ENCODE results near the gene RPS6KA2. TPM values are rescaled to one million over a fixed set of nuclear protein-coding genes. Genes with fewer than 3 reads are reported as not detected.

RPS6KA2 gene
- total and polyA plus RNA-seq, 2 experiments from 2014 or later: 19.3 to 24.0 TPM

- TF ChIP-seq, protein P1, sequence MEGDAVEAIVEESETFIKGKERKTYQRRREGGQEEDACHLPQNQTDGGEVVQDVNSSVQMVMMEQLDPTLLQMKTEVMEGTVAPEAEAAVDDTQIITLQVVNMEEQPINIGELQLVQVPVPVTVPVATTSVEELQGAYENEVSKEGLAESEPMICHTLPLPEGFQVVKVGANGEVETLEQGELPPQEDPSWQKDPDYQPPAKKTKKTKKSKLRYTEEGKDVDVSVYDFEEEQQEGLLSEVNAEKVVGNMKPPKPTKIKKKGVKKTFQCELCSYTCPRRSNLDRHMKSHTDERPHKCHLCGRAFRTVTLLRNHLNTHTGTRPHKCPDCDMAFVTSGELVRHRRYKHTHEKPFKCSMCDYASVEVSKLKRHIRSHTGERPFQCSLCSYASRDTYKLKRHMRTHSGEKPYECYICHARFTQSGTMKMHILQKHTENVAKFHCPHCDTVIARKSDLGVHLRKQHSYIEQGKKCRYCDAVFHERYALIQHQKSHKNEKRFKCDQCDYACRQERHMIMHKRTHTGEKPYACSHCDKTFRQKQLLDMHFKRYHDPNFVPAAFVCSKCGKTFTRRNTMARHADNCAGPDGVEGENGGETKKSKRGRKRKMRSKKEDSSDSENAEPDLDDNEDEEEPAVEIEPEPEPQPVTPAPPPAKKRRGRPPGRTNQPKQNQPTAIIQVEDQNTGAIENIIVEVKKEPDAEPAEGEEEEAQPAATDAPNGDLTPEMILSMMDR (IDR thresholded peaks at IDR 0.05; ENCODE audit: low read depth, low read length): no peak
- Histone ChIP-seq H3K4me3 (no peak overlapping the region), H3K9me3 (ENCODE audit: low read depth) (no peaks in the 10 kb centered on the region), H3K36me3 (no peaks in the 10 kb centered on the region), H3K27me3 (no peaks in the 10 kb centered on the region), H3K27ac (no peak overlapping the region), H3K4me1 (ENCODE audit: low read depth) (no peaks in the 10 kb centered on the region)
- DNase-seq (ENCODE audit: low read depth in 1 of 2, low spot score in 1 of 2): no peak
Observed at GRCh38 chr6:166511316-166511715, 115.7 kb downstream of the RPS6KA2 start.

GRCh38 chr6:166509193-166509592 is 117.9 kb downstream of the RPS6KA2 start:
- no peak overlapping the region for H3K27ac ChIP-seq
- DNase-seq (ENCODE audit: low read depth in 1 of 2, low spot score in 1 of 2): no peak
- no peak overlapping the region for H3K4me3 ChIP-seq
- TF ChIP-seq, protein P1 (IDR thresholded peaks at IDR 0.05; ENCODE audit: low read depth, low read length): no peak
- no peaks in the 10 kb centered on the region for H3K36me3 ChIP-seq
- no peaks in the 10 kb centered on the region for H3K9me3 ChIP-seq (ENCODE audit: low read depth)
- H3K4me1 ChIP-seq (ENCODE audit: low read depth): no peaks in the 10 kb centered on the region
- no peaks in the 10 kb centered on the region for H3K27me3 ChIP-seq

DNA sequence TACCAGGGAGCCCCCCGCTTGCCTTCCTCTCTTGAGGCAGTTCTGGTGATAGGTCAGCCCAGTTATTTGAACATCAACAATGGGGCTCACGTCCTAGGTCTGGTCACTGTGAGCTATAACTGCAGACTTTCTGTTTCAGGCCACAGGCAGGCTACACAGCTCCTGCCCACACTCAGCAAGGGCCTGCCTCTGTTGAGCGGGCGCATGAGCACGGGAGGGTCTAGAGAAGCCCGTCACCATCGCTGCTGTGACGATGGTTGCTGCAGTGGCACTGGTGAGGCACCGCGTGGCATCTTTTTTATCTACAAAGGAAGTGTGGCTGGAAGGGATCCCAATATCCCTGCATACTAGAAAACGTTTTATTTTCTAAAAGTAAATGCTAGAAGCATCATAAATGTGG is 118.3 kb downstream of the RPS6KA2 start:
- H3K27ac ChIP-seq: no peak overlapping the region
- TF ChIP-seq, protein P1 (IDR thresholded peaks at IDR 0.05; ENCODE audit: low read depth, low read length): no peak
- H3K4me3 ChIP-seq: no peak overlapping the region
- no peaks in the 10 kb centered on the region for H3K36me3 ChIP-seq
- H3K4me1 ChIP-seq (ENCODE audit: low read depth): no peaks in the 10 kb centered on the region
- no peaks in the 10 kb centered on the region for H3K9me3 ChIP-seq (ENCODE audit: low read depth)
- no peaks in the 10 kb centered on the region for H3K27me3 ChIP-seq
- DNase-seq (ENCODE audit: low read depth in 1 of 2, low spot score in 1 of 2): no peak

DNA sequence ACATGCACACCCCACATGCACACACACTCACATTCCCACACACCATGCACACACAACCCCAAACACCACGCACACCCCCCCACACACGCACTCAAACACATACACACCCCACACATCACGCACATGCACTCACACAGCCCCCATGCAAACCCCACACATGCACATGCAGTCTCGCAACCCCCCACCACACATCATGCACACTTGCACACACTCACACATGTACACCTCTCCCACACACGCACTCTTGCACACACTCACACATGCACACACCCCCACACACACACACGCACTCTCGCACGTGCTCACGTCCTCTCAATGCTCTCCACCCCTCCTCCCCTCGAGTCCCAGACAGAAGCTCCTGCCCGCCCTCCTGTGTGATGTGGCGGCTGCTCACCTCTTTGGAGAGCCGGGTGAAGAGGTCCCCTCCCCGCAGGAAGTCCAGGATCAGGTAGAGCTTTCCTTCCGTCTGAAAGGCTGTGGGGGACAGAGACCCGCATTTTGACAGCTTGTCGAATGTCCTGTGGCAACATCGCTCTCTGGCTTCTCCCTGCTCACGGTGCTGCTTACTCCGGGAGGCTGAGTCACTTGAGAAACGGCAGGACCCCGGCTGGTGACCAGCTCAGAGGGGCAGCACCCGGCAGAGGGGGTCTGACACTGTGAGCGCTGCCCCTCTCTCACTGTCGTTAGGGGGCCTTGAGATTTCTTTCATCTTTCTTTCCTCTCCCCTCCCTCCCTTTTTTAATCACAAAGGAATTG is 119.1 kb downstream of the RPS6KA2 start:
- Histone ChIP-seq H3K36me3 (no peaks in the 10 kb centered on the region), H3K27me3 (no peaks in the 10 kb centered on the region), H3K4me1 (ENCODE audit: low read depth) (no peaks in the 10 kb centered on the region), H3K4me3 (no peak overlapping the region), H3K9me3 (ENCODE audit: low read depth) (no peaks in the 10 kb centered on the region), H3K27ac (no peak overlapping the region)
- TF ChIP-seq, protein P1 (IDR thresholded peaks at IDR 0.05; ENCODE audit: low read depth, low read length): no peak
- DNase-seq (ENCODE audit: low read depth in 1 of 2, low spot score in 1 of 2): no peak

GRCh38 chr6:166507380-166507779 is 119.7 kb downstream of the RPS6KA2 start:
- TF ChIP-seq, protein P1 (IDR thresholded peaks at IDR 0.05; ENCODE audit: low read depth, low read length): no peak
- H3K4me1 ChIP-seq (ENCODE audit: low read depth): peaks cover 4% of the 10 kb centered on the region
- H3K27me3 ChIP-seq: no peaks in the 10 kb centered on the region
- no peaks in the 10 kb centered on the region for H3K9me3 ChIP-seq (ENCODE audit: low read depth)
- H3K27ac ChIP-seq: no peak overlapping the region
- DNase-seq (ENCODE audit: low read depth in 1 of 2, low spot score in 1 of 2): no peak
- no peak overlapping the region for H3K4me3 ChIP-seq
- no peaks in the 10 kb centered on the region for H3K36me3 ChIP-seq
